COLO829 (cell line): ENCODE results near the gene CST9L.

Source experiments
- DNase-seq: peaks from one replicate; pipeline ENCODE4 v3.0.0; 2012; ENCODE audit warnings: low spot score

CST9L gene

GRCh38 chr20:23546435-23547144, 21.7 kb downstream of the CST9L start:
- no peak for DNase-seq

DNA sequence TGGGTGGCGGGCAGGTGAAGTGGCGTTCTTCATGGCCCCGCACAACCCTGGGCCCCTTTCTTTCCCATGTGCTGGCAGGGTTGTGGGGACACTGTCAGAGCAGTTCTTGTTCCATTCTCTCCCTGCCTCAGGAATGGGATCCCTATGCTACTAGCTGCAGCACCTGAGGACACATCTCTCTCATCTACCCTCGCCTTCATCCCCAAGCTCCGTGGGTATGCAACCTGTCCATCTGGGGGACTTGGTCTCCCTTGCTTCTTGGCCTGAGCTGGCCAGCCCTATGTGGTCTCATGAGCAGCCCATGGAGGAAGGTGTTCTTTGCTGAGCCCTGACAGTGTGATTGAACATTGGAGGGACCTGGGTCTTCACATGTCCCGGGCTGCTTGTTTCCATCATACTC, 24.2 kb downstream of the CST9L start:
- no peak for DNase-seq

GRCh38 chr20:23542801-23543200, 25.5 kb downstream of the CST9L start:
- no peak for DNase-seq

DNA sequence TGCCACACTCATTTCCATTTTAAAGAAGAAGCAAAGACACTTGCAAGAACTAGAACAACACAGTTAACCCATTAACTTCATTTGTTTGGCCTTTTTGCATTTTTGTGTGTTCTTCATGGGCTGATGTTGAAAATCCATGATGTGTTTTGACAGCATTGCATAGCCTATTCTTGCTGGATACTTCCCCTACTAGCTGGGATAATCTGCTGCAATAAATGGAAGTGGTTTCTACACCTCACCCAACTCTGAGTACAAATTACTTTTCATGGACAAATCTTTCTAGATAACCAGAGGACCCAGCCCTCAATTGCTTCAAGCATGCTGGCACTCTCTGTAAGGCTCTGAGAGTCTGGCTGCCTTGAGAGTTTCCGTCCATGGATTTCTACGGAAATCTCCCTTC, 26.5 kb downstream of the CST9L start:
- DNase-seq = no peak

GRCh38 chr20:23541330-23541729, 27.0 kb downstream of the CST9L start:
- no peak for DNase-seq

- DNase-seq = no peak
These were observed 27.7 kb downstream of the CST9L start for GRCh38 chr20:23540624-23541023.

DNA sequence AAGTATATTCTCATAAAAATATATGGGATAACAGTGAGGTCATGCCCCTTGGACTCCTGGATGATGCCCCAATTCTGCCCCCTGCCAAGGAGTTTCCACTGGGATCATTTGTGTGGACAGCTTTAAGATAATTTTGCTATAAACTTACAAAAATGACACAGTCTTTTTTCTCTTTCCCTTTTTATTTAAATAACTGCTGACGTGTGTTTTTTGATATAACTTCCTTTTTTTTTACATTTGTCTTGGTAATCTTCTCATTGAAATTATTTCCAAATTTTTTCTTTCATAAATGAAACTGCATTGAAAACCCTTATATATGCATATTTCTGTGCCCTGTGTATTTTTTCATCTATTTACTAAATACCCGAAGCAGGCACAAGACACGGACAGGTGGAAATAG, 31.3 kb downstream of the CST9L start:
- DNase-seq = no peak

DNA sequence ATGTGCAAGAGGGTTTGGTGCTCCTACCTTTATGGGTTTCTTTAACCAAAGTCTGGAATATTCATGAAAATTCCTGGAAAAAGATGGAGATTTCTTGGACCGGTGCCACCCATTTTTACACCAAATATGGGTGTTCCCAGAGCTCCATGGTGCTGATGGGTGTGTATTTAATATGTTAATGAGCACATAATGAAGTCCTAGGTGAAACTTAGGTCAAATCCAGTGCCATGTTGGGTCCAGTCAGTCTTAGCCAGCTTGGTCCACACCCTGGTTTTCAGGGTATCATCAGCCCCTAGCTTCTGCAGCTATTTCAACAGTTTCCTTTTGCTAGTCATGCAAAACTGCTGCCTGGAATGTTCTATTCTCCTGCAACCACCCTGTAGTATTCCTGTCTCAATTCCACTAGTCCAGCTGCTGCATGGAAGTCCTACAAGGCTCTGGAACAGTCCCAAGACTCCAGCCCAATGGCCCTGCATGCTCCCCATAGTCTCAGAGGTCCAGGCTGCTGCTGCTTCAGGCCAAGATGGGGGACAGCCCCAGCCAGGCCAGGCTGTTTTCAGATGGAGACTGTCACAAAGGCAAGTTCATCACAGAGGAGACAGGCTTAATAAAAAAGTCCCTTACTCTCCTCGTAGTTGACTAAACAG, 31.8 kb downstream of the CST9L start:
- no peak for DNase-seq

- no peak for DNase-seq
These were observed 33.3 kb downstream of the CST9L start for GRCh38 chr20:23534801-23535593.

DNA sequence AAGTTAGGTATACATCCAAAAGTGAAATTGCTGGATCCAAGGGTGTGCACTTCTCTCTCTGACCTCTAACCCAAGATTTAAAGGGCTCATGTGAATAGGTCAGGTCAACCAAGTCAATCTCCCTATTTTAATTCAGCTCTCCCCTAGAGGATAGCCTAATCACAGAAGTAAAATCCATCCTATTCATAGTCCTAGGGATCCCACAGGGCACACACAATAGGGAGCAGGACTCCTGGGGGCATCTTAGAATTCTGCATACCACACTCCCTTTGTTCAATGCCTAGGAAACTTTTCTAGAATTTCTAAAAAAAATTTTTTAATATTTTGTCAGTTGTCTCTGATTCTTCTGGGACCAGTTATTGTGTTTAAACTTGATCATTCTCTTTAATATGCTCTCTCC, 35.1 kb downstream of the CST9L start:
- no peak for DNase-seq

- DNase-seq = no peak
These were observed 35.8 kb downstream of the CST9L start for GRCh38 chr20:23532533-23532932.

- no peak for DNase-seq
These were observed 37.2 kb downstream of the CST9L start for GRCh38 chr20:23530937-23531567.

DNA sequence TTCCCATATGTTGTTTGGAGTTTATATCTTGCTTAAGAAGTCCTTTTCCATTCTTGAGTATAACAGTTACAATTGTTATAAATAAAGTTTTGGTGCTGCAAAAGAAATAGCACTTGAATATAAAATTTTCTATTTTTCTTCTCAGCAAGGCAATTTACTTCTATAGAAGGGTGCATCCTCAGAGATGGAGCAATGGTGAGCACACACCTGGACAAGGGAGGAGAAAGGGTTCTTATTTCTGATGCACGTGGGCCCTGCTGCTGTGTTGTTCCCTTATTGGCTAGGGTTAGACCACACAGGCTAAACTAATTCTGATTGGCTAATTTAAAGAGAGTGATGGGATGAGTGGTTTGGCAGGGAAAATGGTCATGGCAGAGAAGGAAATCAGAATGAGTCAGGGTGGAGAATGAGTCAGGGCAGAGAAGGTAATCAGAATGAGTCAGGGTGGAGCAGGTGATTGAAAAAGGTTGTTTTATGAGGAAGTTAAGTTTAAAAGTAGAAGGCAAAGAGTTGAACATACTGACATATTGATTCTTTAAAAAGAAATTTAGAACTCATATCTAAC, 39.3 kb downstream of the CST9L start:
- DNase-seq = no peak

DNA sequence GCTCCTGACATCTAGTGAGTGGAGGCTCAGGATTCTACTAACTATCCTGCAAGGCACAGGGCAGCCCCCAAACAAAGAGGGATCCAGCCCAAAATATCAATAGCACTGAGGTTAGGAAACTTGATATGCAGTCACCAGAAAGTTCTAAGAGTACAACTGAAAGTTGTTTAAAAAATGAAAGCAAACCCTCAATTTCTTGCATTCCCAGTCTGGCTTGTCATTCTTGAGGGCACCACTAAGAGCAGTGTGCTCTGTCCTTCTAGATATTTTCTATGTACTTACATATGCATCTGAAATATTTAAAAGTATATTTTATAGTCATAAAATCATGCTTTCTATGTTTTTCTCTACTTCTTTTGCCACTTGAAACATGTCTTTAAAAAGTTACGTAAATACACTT, 41.4 kb downstream of the CST9L start:
- DNase-seq = no peak

- no peak for DNase-seq
These were observed 44.1 kb downstream of the CST9L start for GRCh38 chr20:23524146-23524545.

DNA sequence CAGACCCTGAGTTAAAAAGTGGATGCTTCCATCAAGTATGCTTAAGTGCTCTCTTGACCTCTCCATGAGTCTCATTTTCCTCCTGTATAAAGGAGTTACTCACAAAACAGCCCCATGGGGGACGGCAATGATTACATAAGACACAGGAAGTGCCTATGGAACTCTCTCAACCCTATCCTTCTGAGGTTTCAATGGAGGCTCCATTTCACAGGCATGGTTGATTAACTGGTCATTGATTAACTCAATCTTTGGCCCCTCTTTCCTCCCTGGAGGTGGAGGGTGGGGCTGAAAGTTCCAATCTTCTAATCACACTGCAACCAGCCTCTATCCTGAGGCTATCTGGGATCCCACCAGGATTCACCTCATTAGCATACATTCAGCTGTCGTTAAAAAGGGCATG, 48.1 kb downstream of the CST9L start:
- DNase-seq = no peak

- DNase-seq = no peak
These were observed 48.7 kb downstream of the CST9L start for GRCh38 chr20:23519556-23519955.

DNA sequence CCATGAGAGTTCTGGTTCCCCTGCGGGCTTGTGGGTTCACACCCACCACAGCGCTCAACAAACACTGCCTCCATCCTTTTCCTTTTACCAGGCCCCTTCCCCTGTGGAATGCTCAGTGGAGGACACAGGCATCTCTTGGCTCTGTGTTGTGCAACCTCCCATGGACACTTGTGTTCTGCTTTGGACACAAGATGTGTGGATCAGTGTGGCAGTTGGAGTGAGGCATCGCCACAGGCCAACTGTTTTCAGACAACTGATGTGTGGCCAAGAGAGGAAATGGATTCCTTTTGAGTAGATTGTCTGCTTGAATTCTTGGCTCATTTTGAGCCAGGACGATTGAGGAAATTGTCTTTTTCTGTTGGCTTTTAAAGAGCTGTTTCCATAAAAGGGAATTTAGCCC, 50.6 kb downstream of the CST9L start:
- DNase-seq = no peak

GRCh38 chr20:23515250-23515939, 52.9 kb downstream of the CST9L start:
- peak; percentile 13 for DNase-seq

- no peak for DNase-seq
These were observed 53.4 kb downstream of the CST9L start for GRCh38 chr20:23514848-23515247.
